ENCODE measurements around the gene SMIM23.

SMIM23 gene

DNA sequence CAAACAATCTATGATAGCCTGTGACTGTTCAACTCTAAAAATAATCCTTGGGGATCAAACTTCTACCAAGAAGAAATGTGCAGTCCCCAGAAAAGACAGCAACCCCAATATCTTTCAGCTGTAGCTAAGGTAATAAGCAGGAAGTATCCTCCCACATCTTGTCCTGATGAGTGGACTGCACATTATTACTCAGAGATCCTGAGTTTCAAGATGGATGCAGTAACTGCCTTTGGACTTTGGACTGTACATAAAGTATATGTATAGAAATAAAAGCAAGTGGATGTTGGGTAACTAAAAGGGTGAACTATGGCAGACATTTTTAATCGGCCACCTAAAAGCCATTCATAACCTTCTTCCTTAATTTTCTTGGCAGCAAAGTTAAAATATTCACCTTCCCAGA lies 45.1 kb downstream of the SMIM23 start:
- no peak overlapping the region for H3K4me3 ChIP-seq (replicated peaks; ENCODE audit: low read depth, low read length)
- TF ChIP-seq, protein P1, sequence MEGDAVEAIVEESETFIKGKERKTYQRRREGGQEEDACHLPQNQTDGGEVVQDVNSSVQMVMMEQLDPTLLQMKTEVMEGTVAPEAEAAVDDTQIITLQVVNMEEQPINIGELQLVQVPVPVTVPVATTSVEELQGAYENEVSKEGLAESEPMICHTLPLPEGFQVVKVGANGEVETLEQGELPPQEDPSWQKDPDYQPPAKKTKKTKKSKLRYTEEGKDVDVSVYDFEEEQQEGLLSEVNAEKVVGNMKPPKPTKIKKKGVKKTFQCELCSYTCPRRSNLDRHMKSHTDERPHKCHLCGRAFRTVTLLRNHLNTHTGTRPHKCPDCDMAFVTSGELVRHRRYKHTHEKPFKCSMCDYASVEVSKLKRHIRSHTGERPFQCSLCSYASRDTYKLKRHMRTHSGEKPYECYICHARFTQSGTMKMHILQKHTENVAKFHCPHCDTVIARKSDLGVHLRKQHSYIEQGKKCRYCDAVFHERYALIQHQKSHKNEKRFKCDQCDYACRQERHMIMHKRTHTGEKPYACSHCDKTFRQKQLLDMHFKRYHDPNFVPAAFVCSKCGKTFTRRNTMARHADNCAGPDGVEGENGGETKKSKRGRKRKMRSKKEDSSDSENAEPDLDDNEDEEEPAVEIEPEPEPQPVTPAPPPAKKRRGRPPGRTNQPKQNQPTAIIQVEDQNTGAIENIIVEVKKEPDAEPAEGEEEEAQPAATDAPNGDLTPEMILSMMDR (IDR thresholded peaks at IDR 0.05; ENCODE audit: low read depth, low read length, missing control alignments) = no peak
- no peak for DNase-seq (ENCODE audit: extremely low read depth, low read depth)

DNA sequence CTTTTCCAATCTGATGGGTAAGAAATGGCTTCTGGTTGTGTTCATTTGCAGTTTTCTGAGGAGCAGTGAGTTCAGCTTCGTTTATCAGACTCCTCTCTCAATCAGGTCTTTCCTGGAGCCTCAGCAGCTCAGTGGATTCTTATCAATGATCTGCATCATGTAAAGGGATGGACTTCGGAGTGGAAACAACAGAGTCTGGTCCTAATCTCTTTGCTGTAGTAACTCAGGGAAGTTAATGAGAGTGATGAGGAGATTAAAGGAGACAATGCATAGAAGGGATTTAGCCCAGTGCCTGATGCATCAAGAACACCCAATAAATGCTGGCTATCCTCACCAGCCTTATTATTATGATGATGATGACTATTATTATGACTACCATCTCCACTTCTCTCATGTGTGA lies 47.2 kb downstream of the SMIM23 start:
- no peak for DNase-seq (ENCODE audit: extremely low read depth, low read depth)
- TF ChIP-seq, protein P1 (IDR thresholded peaks at IDR 0.05; ENCODE audit: low read depth, low read length, missing control alignments) = no peak
- H3K4me3 ChIP-seq (replicated peaks; ENCODE audit: low read depth, low read length) = no peak overlapping the region

DNA sequence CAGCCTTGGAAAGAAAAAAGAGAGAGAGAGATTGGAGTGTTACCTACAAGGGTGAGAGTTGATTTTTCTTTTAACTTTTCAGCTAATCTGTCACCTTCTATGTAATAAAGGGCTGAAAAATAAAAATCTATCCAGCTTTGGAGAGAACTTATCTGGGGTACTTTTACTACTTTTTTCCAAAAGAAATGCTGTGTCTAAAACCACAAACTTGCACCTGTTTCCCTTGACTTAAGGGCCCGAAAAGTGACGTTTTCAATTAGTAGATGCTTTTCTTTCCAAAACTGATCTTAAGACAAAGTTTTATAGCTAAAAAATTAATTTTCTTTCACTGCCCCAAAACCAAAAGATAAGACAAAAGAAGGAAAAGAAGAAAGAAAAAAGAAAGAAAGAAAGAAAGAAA lies 48.8 kb downstream of the SMIM23 start:
- TF ChIP-seq, protein P1 (IDR thresholded peaks at IDR 0.05; ENCODE audit: low read depth, low read length, missing control alignments) = no peak
- no peak for DNase-seq (ENCODE audit: extremely low read depth, low read depth)
- H3K4me3 ChIP-seq (replicated peaks; ENCODE audit: low read depth, low read length) = no peak overlapping the region

DNA sequence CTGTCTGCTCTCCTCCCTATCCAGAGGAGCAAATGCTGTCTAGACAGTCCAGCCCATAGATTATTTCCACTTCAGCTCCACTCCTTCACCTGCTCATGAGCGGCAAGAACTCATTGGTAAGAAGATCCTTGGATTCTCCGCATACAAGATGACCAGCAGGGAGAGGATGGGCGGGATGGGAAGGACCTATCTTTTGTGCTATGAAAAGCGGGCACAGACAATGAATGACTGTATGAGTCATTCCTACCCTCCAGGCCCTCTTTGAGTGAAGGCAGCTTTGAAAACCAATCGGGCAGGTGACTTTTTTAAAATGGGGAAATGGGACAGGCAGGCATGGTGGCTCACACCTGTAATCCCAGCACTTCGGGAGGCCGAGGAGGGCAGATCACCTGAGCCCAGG lies 49.4 kb downstream of the SMIM23 start:
- no peak overlapping the region for H3K4me3 ChIP-seq (replicated peaks; ENCODE audit: low read depth, low read length)
- no peak for DNase-seq (ENCODE audit: extremely low read depth, low read depth)
- TF ChIP-seq, protein P1 (IDR thresholded peaks at IDR 0.05; ENCODE audit: low read depth, low read length, missing control alignments) = no peak

DNA sequence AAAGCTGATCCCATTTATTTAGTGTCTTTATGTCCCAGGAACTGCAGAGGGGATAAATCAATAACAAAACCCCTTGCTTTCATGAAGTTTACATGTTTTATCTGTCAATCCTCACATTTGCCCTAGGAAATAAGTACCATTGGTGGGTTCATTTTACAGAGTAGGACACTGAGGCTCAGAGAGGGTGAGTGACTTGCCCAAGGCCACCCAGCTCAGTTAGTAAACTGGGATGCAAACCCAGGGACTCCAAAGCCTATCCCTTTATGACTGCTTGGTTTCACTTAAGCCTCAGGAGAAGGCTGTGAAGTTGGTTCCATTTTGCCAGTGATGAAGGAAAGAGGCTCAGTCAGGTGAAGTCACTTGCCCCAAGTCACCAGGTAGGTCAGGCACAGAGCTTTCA lies 51.9 kb downstream of the SMIM23 start:
- H3K4me3 ChIP-seq (replicated peaks; ENCODE audit: low read depth, low read length) = no peak overlapping the region
- DNase-seq (ENCODE audit: extremely low read depth, low read depth) = no peak
- TF ChIP-seq, protein P1 (IDR thresholded peaks at IDR 0.05; ENCODE audit: low read depth, low read length, missing control alignments) = no peak

DNA sequence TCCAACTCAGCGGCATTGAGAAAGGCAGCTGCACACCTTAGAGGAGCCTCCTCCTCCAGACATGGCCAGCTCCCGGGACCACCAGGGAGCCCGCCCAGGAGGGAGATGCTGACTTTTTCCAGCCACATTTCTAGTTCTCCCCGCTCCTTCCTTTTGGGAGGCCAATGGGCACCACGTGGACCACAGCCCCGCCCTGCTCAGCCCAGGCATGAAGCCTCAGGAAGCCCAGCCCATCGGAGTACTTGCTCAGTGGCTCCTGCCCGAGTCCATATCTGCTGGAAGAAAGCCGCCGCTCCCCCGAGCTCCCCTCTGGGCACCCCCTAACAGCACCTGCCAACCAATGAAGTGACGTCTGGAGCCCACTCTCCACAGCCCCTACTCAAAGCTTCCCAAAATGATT lies 52.4 kb downstream of the SMIM23 start:
- H3K4me3 ChIP-seq (replicated peaks; ENCODE audit: low read depth, low read length) = no peak overlapping the region
- DNase-seq (ENCODE audit: extremely low read depth, low read depth) = no peak
- TF ChIP-seq, protein P1 (IDR thresholded peaks at IDR 0.05; ENCODE audit: low read depth, low read length, missing control alignments) = no peak

DNA sequence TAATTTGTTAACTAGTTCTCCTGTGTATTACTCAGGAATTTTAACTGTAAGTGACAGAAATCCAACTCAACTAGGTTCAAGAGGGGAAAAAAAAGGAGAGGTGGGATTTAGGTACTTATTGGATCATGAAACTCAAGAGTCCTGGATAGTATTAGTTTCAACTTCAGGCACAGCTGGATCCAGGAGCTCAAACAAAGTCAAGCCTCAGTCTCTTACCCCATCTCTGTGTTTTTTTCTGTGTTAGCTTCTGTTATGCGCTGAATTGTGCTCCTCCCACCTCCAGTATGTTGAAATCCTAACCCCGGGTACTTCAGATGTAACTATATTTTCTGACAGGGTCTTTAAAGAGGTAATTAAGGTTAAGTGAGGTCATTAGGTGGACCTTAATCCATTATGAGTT lies 53.5 kb downstream of the SMIM23 start:
- TF ChIP-seq, protein P1 (IDR thresholded peaks at IDR 0.05; ENCODE audit: low read depth, low read length, missing control alignments) = no peak
- no peak for DNase-seq (ENCODE audit: extremely low read depth, low read depth)
- H3K4me3 ChIP-seq (replicated peaks; ENCODE audit: low read depth, low read length) = no peak overlapping the region
